Ovary (tissue), 9 donors: Measurements from ENCODE around the gene GTF3C2. TPM values are rescaled to one million over a fixed set of nuclear protein-coding genes. Genes with fewer than 3 reads are reported as not detected.

Source experiments
- DNase-seq, 5 donors: peaks; one replicate each; pipeline ENCODE4 v3.0.0-alpha.2; 2019 to 2020
- H3K27ac ChIP-seq, 2 donors: fragments of 200-600 bp; one replicate each; pipeline versions ENCODE4 v1.5.1 to v1.8.0; 2019 to 2022
- H3K27me3 ChIP-seq: fragments of 200-600 bp; one replicate; pipeline ENCODE4 v1.8.0; 2022
- H3K36me3 ChIP-seq: fragments of 200-600 bp; sonication (generic); one replicate; pipeline ENCODE4 v1.5.1; 2019
- H3K4me1 ChIP-seq: one replicate; pipeline ENCODE4 v1.8.1; 2013; ENCODE audit warnings: mild to moderate bottlenecking, moderate library complexity; ENCODE audit not compliant: insufficient read depth
- H3K4me3 ChIP-seq: fragments of 200-600 bp; sonication (generic); one replicate; pipeline ENCODE4 v1.5.1; 2017
- H3K9me3 ChIP-seq, 2 donors: fragments of 200-600 bp in 1 of 2; sonication (generic) in 1 of 2; one replicate each; pipeline versions ENCODE4 v1.5.1 to v1.8.1; 2013 to 2019; ENCODE audit warnings: mild to moderate bottlenecking in 1 of 2, moderate library complexity in 1 of 2
- EP300 ChIP-seq: sonication (generic); formaldehyde crosslinking; IDR thresholded peaks from one replicate; pipeline ENCODE4 v1.6.1; 2017; ENCODE audit warnings: antibody characterized with exemption
- POLR2A ChIP-seq: fragments of 450-650 bp; IDR thresholded peaks from one replicate; pipeline ENCODE4 v1.6.1; 2017; ENCODE audit warnings: antibody characterized with exemption, mild to moderate bottlenecking, moderate library complexity
- WGBS, 3 donors: extraction: QIAGEN DNeasy Blood & Tissue Kit in 1 of 3; methylation state at CpG; one replicate each; pipeline versions ENCODE4 v1.1.5 to v1.1.7; 2013 to 2017; 5-methylcytosine and 5-hydroxymethylcytosine counted together
- intact Hi-C, 4 donors: fragments of 100-400 bp; cut with DNase I; formaldehyde crosslinking; loops; one replicate each; pipeline versions ENCODE4 v1.11.0 to v1.15.1; 2022 to 2023
- polyA plus RNA-seq, 2 donors: library from polyadenylated mRNA; stranded (reverse); fragments of 200-250 nt in 1 of 2; fragments of 350-450 nt in 1 of 2; fragmentation: Illumina TruSeq in 1 of 2; extraction: RNeasy Lipid Tissue Mini Kit (QIAGEN cat#74804) in 1 of 2; gene quantifications; one replicate each; pipeline ENCODE4 v1.2.3, GENCODE V29; 2013 to 2014
- total RNA-seq, 7 donors: library from RNA; depleted of rRNA in 2 of 7; stranded (reverse); fragments of >200 nt in 2 of 7; fragmentation: NEBNext Ultra II Directional in 3 of 7; extraction: Animal tissue kit (Norgen Biotek cat#: 25700) in 3 of 7; gene quantifications; one replicate each; pipeline versions ENCODE4 v1.1.0 to v1.2.4, GENCODE V29; 2016 to 2023
- TF ChIP-seq, protein P1 (sequence below), 3 donors: fragments of 450-650 bp in 2 of 3; fragments of 200-600 bp in 1 of 3; IDR thresholded peaks; one replicate each; pipeline versions ENCODE4 v1.5.1 to v1.8.0; 2016 to 2022; ENCODE audit warnings: antibody characterized with exemption in 3 of 3, mild to moderate bottlenecking in 1 of 3
- donor health status: DM: no; HTN: no; CAD: no; lungs with moderate emphysema.
- donor health status: DM: no; HTN: no; CAD: no.
- donor health status: Bipolar disorder and iron deficiency.
- donor health status: DM: yes; HTN: yes; CAD: no.
- donor health status: DM: no; HTN: no; CAD: no.
- donor health status: DM: yes; HTN: yes; CAD: no.

The GTF3C2 gene
- total and polyA plus RNA-seq, 9 donors, result 26.8 to 57.7 (median 45.8) TPM

DNA sequence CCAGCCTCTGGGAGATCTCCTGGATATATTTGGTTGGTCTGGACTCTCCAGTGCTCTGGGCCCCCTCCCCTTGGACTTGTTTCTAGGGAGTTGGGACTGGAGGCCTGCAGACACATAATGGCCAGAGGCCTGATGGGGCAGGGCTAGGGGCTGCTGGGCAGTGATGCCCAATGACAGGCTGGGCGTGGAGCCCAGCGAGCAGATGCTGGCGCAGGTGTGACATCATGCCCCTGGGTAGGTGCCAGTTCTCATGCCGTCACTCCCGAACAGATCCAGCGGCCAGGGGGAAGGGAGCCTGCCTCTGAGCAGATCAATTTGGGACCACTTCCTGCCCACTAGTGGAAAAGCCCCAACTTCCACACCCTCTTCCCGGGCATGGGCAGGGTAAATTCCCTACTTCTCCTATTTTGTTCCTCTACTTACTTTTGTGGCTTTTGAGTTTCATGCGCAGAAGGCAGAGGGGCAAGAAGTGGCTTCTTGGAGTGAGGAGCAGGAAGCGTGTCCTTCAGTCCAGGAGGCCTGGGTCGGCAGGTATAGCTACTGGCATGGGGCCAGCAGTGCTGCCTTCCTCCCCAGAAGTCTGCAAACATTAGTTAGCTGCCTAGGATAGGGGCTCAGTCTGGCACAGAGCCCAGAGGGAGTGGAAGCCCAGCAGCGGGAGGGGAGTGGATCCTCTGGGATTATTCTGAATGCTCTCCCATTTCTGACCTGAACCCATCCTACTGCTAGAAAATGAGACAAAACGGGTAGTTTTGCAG is 39.7 kb downstream of the GTF3C2 start:
- WGBS, 3 donors, result 68 to 77% (median 72%) methylated on average over 10 to 12 of the region's 12 CpGs
- TF ChIP-seq, protein P1, sequence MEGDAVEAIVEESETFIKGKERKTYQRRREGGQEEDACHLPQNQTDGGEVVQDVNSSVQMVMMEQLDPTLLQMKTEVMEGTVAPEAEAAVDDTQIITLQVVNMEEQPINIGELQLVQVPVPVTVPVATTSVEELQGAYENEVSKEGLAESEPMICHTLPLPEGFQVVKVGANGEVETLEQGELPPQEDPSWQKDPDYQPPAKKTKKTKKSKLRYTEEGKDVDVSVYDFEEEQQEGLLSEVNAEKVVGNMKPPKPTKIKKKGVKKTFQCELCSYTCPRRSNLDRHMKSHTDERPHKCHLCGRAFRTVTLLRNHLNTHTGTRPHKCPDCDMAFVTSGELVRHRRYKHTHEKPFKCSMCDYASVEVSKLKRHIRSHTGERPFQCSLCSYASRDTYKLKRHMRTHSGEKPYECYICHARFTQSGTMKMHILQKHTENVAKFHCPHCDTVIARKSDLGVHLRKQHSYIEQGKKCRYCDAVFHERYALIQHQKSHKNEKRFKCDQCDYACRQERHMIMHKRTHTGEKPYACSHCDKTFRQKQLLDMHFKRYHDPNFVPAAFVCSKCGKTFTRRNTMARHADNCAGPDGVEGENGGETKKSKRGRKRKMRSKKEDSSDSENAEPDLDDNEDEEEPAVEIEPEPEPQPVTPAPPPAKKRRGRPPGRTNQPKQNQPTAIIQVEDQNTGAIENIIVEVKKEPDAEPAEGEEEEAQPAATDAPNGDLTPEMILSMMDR (IDR thresholded peaks at IDR 0.05), result no peak
- no peak for TF ChIP-seq POLR2A
- TF ChIP-seq EP300, result no peak
- Histone ChIP-seq H3K36me3 (no peaks in the 10 kb centered on the region), H3K4me3 (no peak overlapping the region), H3K9me3 (no peaks in the 10 kb centered on the region), H3K27me3 (no peaks in the 10 kb centered on the region), H3K27ac (no peak overlapping the region), H3K4me1 (no peaks in the 10 kb centered on the region)
- no peak for DNase-seq
- intact Hi-C loops, result no loop called here

GRCh38 chr2:27315122-27315521 is 41.4 kb downstream of the GTF3C2 start:
- Histone ChIP-seq H3K9me3 (no peaks in the 10 kb centered on the region), H3K27me3 (no peaks in the 10 kb centered on the region), H3K4me3 (no peak overlapping the region), H3K36me3 (no peaks in the 10 kb centered on the region), H3K27ac (no peak overlapping the region), H3K4me1 (no peaks in the 10 kb centered on the region)
- DNase-seq, result no peak
- intact Hi-C loops, result no loop called here
- 68 to 75% (median 72%) methylated on average over 8 of the region's 8 CpGs for WGBS, 3 donors
- no peak for TF ChIP-seq EP300
- TF ChIP-seq POLR2A, result no peak
- TF ChIP-seq, protein P1 (IDR thresholded peaks at IDR 0.05), result no peak

GRCh38 chr2:27314709-27315108 is 41.9 kb downstream of the GTF3C2 start:
- H3K4me1 ChIP-seq, result no peaks in the 10 kb centered on the region
- 82 to 88% (median 82%) methylated on average over 9 of the region's 9 CpGs for WGBS, 3 donors
- H3K9me3 ChIP-seq, result no peaks in the 10 kb centered on the region
- TF ChIP-seq POLR2A, result no peak
- TF ChIP-seq, protein P1 (IDR thresholded peaks at IDR 0.05), result no peak
- TF ChIP-seq EP300, result no peak
- no peaks in the 10 kb centered on the region for H3K27me3 ChIP-seq
- intact Hi-C loops, result no loop called here
- H3K4me3 ChIP-seq, result no peak overlapping the region
- no peaks in the 10 kb centered on the region for H3K36me3 ChIP-seq
- no peak overlapping the region for H3K27ac ChIP-seq
- DNase-seq, result no peak

DNA sequence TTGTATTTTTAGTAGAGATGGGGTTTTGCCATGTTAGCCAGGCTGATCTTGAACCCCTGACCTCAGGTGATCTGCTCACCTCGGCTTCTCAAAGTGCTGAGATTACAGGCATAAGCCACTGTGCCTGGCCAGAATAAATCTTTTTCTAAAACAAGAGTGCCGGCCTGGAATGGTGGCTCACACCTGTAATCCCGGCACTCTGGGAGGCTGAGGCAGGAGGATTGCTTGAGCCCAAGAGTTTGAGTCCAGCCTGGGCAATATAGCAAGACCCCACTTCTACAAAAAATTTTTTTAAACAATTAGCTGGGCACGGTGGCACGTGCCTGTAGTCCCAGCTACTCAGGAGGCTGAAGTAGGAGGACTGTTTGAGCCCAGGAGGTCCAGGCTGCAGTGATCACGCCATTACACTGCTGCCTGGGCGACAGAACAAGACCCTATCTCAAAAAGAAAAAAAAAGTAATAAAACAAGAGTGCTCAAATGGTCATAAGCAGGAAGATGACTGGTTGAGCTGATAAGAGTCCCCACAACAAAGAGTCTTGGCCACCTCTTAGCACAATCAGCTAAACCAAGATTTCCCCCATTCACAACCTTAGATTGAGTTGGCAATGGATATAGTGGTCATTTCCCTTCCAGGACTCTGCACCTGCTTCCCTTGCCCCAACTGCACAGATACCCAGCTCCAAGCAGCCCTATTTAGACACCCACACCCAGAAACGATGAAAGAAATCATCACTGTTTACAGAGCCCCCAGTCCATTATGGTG is 42.5 kb downstream of the GTF3C2 start:
- no peak overlapping the region for H3K27ac ChIP-seq
- intact Hi-C loops, result no loop called here
- no peaks in the 10 kb centered on the region for H3K9me3 ChIP-seq
- H3K36me3 ChIP-seq, result no peaks in the 10 kb centered on the region
- no peak for TF ChIP-seq POLR2A
- TF ChIP-seq, protein P1 (IDR thresholded peaks at IDR 0.05), result no peak
- TF ChIP-seq EP300, result no peak
- no peaks in the 10 kb centered on the region for H3K27me3 ChIP-seq
- no peak for DNase-seq
- H3K4me1 ChIP-seq, result no peaks in the 10 kb centered on the region
- H3K4me3 ChIP-seq, result no peak overlapping the region
- WGBS, 3 donors, result 91 to 92% (median 91%) methylated on average over 8 of the region's 8 CpGs
